ENCODE results near the gene KIF16B. TPM values are rescaled to one million over a fixed set of nuclear protein-coding genes. Genes with fewer than 3 reads are reported as not detected.

Gene KIF16B
- total and polyA plus RNA-seq, 2 donors (not counting 3 experiments of a cell fraction or from before 2014, with no cell fraction given), result 2.9 to 8.8 TPM

- Histone ChIP-seq H3K9ac (replicated peaks; ENCODE audit: extremely low read depth, insufficient read depth, low read length) (no peak overlapping the region), H3K4me2 (ENCODE audit: insufficient read depth, low read length) (no peak overlapping the region), H3K9me1 (replicated peaks; ENCODE audit: control insufficient read depth, extremely low read depth, insufficient read depth, low read length) (no peaks in the 10 kb centered on the region), H3K36me3 (ENCODE audit: control insufficient read depth in 2 of 2, extremely low read depth in 1 of 2, insufficient read depth in 2 of 2, low read length in 2 of 2) (no peaks in the 10 kb centered on the region), H2AFZ (ENCODE audit: low read depth, low read length) (no peak overlapping the region), H3K4me1 (ENCODE audit: control insufficient read depth, extremely low read depth, insufficient read depth, low read length) (no peaks in the 10 kb centered on the region), H3K79me2 (ENCODE audit: control insufficient read depth, insufficient read depth, low read length) (no peaks in the 10 kb centered on the region), H4K20me1 (replicated peaks; ENCODE audit: control insufficient read depth, extremely low read depth, insufficient read depth, low read length) (no peaks in the 10 kb centered on the region), H3K4me3 (replicated peaks in 1 of 3; ENCODE audit: insufficient read depth in 1 of 3, low read depth in 1 of 3, low read length in 3 of 3) (no peak overlapping the region), H3K27me3 (ENCODE audit: control insufficient read depth in 2 of 2, insufficient read depth in 2 of 2, low read length in 2 of 2) (no peaks in the 10 kb centered on the region), H3K9me3 (replicated peaks; ENCODE audit: control insufficient read depth, insufficient read depth, low read length) (no peaks in the 10 kb centered on the region), H3K27ac (ENCODE audit: insufficient read depth, low read depth, low read length) (no peak overlapping the region)
- CTCF ChIA-PET, result no interaction called here
- FAIRE-seq (no peak), DNase-seq (ENCODE audit: low read depth, low spot score) (peak; percentile 5)
- dilution Hi-C loops (cut with MboI; ENCODE audit: extremely low pct_ligation_motif_present, low sequenced_read_pairs) (no loop called here), intact Hi-C loops (cut with micrococcal nuclease) (no loop called here)
- BruUV-seq (replicated peaks), result no TSS peak
- POLR2A ChIA-PET, result no interaction called here
- TF ChIP-seq FOS (IDR thresholded peaks at IDR 0.05; ENCODE audit: borderline replicate concordance, insufficient read depth, low read length) (no peak), POLR2A (IDR thresholded peaks at IDR 0.05; ENCODE audit: low read depth, low read length) (no peak), POLR2AphosphoS5 (IDR thresholded peaks at IDR 0.05; ENCODE audit: insufficient read depth, low read depth, low read length) (no peak)
Observed at GRCh38 chr20:16615199-16615598, 42.0 kb upstream of the KIF16B start.

- Histone ChIP-seq H3K9ac (replicated peaks; ENCODE audit: extremely low read depth, insufficient read depth, low read length) (no peak overlapping the region), H3K4me2 (ENCODE audit: insufficient read depth, low read length) (no peak overlapping the region), H3K9me1 (replicated peaks; ENCODE audit: control insufficient read depth, extremely low read depth, insufficient read depth, low read length) (no peaks in the 10 kb centered on the region), H3K4me3 (replicated peaks in 1 of 3; ENCODE audit: insufficient read depth in 1 of 3, low read depth in 1 of 3, low read length in 3 of 3) (no peak overlapping the region), H3K27ac (ENCODE audit: insufficient read depth, low read depth, low read length) (no peak overlapping the region), H4K20me1 (replicated peaks; ENCODE audit: control insufficient read depth, extremely low read depth, insufficient read depth, low read length) (no peaks in the 10 kb centered on the region), H2AFZ (ENCODE audit: low read depth, low read length) (no peak overlapping the region), H3K79me2 (ENCODE audit: control insufficient read depth, insufficient read depth, low read length) (no peaks in the 10 kb centered on the region), H3K36me3 (ENCODE audit: control insufficient read depth in 2 of 2, extremely low read depth in 1 of 2, insufficient read depth in 2 of 2, low read length in 2 of 2) (no peaks in the 10 kb centered on the region), H3K27me3 (ENCODE audit: control insufficient read depth in 2 of 2, insufficient read depth in 2 of 2, low read length in 2 of 2) (no peaks in the 10 kb centered on the region), H3K4me1 (ENCODE audit: control insufficient read depth, extremely low read depth, insufficient read depth, low read length) (no peaks in the 10 kb centered on the region), H3K9me3 (replicated peaks; ENCODE audit: control insufficient read depth, insufficient read depth, low read length) (no peaks in the 10 kb centered on the region)
- CTCF ChIA-PET, result no interaction called here
- intact Hi-C loops (cut with micrococcal nuclease), result no loop called here
- no peak for TF ChIP-seq FOS (IDR thresholded peaks at IDR 0.05; ENCODE audit: borderline replicate concordance, insufficient read depth, low read length)
- TF ChIP-seq CTCF (IDR thresholded peaks at IDR 0.05; ENCODE audit: extremely low read depth in 1 of 2, insufficient read depth in 1 of 2, low read depth in 1 of 2, low read length in 2 of 2), result no peak
- no peak for TF ChIP-seq POLR2A (IDR thresholded peaks at IDR 0.05; ENCODE audit: low read depth, low read length)
- TF ChIP-seq MYC (IDR thresholded peaks at IDR 0.05; ENCODE audit: low read depth, low read length), result no peak
- no peak for TF ChIP-seq POLR2AphosphoS5 (IDR thresholded peaks at IDR 0.05; ENCODE audit: insufficient read depth, low read depth, low read length)
- no peak for TF ChIP-seq GATA2 (IDR thresholded peaks at IDR 0.05; ENCODE audit: insufficient read depth, insufficient read length, low read depth, low read length)
- no peak for TF ChIP-seq EZH2 (IDR thresholded peaks at IDR 0.05; ENCODE audit: borderline replicate concordance, low read depth, low read length, severe bottlenecking)
- TF ChIP-seq, protein P1, sequence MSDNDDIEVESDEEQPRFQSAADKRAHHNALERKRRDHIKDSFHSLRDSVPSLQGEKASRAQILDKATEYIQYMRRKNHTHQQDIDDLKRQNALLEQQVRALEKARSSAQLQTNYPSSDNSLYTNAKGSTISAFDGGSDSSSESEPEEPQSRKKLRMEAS (IDR thresholded peaks at IDR 0.05; ENCODE audit: insufficient read depth, insufficient read length), result no peak
- POLR2A ChIA-PET, result no interaction called here
- no peak for DNase-seq (ENCODE audit: low read depth, low spot score)
- dilution Hi-C loops (cut with MboI; ENCODE audit: extremely low pct_ligation_motif_present, low sequenced_read_pairs), result no loop called here
- no peak for FAIRE-seq
- BruUV-seq (replicated peaks), result no TSS peak
Observed at GRCh38 chr20:16613954-16614353, 40.7 kb upstream of the KIF16B start.
